ENCODE results near the gene ZEB1.

- no peak for TF ChIP-seq CTCF (IDR thresholded peaks at IDR 0.05)
- TF ChIP-seq POLR2A (IDR thresholded peaks at IDR 0.05) = no peak
- TF ChIP-seq POLR2AphosphoS5 (IDR thresholded peaks at IDR 0.05) = no peak
These were observed 43.1 kb downstream of the ZEB1 start for GRCh38 chr10:31362023-31362641.

All from breast epithelium (tissue), 3 donors.